Measurements from ENCODE around the gene PLTP.
A peak's percentile ranks its signal among the peaks of the same experiment; 100 is the strongest.

The PLTP gene

GRCh38 chr20:45890985-45891983 is 20.7 kb downstream of the PLTP start, which contains the start of the genes CTSA and NEURL2 (continued):
- no peak for TF ChIP-seq HIC1 (tag by site-specific recombination; IDR thresholded peaks at IDR 0.05)
- peak; percentile 68 for TF ChIP-seq ZBTB8A (tag by site-specific recombination; IDR thresholded peaks at IDR 0.05)
- TF ChIP-seq ZNF488 (tag by site-specific recombination; IDR thresholded peaks at IDR 0.05), result no peak
- 0 out of 2 replicates have a peak, but pooled peaks have one; percentile 17 for TF ChIP-seq ZNF596 (tag by site-specific recombination; IDR thresholded peaks at IDR 0.05)
- TF ChIP-seq ZNF175 (tag by site-specific recombination; IDR thresholded peaks at IDR 0.05), result no peak
- TF ChIP-seq, protein P1, sequence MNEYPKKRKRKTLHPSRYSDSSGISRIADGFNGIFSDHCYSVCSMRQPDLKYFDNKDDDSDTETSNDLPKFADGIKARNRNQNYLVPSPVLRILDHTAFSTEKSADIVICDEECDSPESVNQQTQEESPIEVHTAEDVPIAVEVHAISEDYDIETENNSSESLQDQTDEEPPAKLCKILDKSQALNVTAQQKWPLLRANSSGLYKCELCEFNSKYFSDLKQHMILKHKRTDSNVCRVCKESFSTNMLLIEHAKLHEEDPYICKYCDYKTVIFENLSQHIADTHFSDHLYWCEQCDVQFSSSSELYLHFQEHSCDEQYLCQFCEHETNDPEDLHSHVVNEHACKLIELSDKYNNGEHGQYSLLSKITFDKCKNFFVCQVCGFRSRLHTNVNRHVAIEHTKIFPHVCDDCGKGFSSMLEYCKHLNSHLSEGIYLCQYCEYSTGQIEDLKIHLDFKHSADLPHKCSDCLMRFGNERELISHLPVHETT (tag by site-specific recombination; IDR thresholded peaks at IDR 0.05), result peak; percentile 81
- TF ChIP-seq SP2 (tag by site-specific recombination; IDR thresholded peaks at IDR 0.05), result peak; percentile 82
- TF ChIP-seq ZSCAN4 (tag by site-specific recombination; IDR thresholded peaks at IDR 0.05), result 0 out of 2 replicates have a peak, but pooled peaks have one; percentile 27
- TF ChIP-seq ZNF610 (tag by site-specific recombination; IDR thresholded peaks at IDR 0.05; ENCODE audit: borderline replicate concordance), result peak; percentile 55; the same call in 1 of the 2 replicates
- TF ChIP-seq ZNF394 (tag by site-specific recombination; IDR thresholded peaks at IDR 0.05; ENCODE audit: borderline replicate concordance), result peak; percentile 70; the same call in 1 of the 2 replicates
- TF ChIP-seq ZNF473 (tag by site-specific recombination; IDR thresholded peaks at IDR 0.05), result no peak
- no peak for TF ChIP-seq ZNF776 (tag by site-specific recombination; IDR thresholded peaks at IDR 0.05; ENCODE audit: borderline replicate concordance)
- TF ChIP-seq ZNF10 (tag by site-specific recombination; IDR thresholded peaks at IDR 0.05), result peak; percentile 38; the same call in 1 of the 2 replicates
- TF ChIP-seq EGR2 (tag by site-specific recombination; IDR thresholded peaks at IDR 0.05; ENCODE audit: low read depth), result peak; percentile 75
- TF ChIP-seq, protein P2, sequence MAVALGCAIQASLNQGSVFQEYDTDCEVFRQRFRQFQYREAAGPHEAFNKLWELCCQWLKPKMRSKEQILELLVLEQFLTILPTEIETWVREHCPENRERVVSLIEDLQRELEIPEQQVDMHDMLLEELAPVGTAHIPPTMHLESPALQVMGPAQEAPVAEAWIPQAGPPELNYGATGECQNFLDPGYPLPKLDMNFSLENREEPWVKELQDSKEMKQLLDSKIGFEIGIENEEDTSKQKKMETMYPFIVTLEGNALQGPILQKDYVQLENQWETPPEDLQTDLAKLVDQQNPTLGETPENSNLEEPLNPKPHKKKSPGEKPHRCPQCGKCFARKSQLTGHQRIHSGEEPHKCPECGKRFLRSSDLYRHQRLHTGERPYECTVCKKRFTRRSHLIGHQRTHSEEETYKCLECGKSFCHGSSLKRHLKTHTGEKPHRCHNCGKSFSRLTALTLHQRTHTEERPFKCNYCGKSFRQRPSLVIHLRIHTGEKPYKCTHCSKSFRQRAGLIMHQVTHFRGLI (tag by site-specific recombination; IDR thresholded peaks at IDR 0.05), result no peak
- no peak for TF ChIP-seq ZNF707 (tag by site-specific recombination; IDR thresholded peaks at IDR 0.05)
- no peak for TF ChIP-seq TRIM28 (IDR thresholded peaks at IDR 0.05; ENCODE audit: borderline replicate concordance, low read length)
- TF ChIP-seq ZBTB7A (tag by site-specific recombination; IDR thresholded peaks at IDR 0.05; ENCODE audit: low read depth), result peak; percentile 98
- TF ChIP-seq ZNF202 (tag by site-specific recombination; IDR thresholded peaks at IDR 0.05; ENCODE audit: borderline replicate concordance), result no peak
- TF ChIP-seq KLF1 (tag by site-specific recombination; IDR thresholded peaks at IDR 0.05), result peak; percentile 86
- TF ChIP-seq ZNF274 (IDR thresholded peaks at IDR 0.05; ENCODE audit: low read length), result no peak
- TF ChIP-seq ZNF274 (tag by site-specific recombination; IDR thresholded peaks at IDR 0.05; ENCODE audit: borderline replicate concordance), result no peak
- peak; percentile 38; the same call in 1 of the 2 replicates for TF ChIP-seq OSR2 (tag by site-specific recombination; IDR thresholded peaks at IDR 0.05)
- peak; percentile 100 for TF ChIP-seq KLF16 (tag by site-specific recombination; IDR thresholded peaks at IDR 0.05)
- TF ChIP-seq ZNF16 (tag by site-specific recombination; IDR thresholded peaks at IDR 0.05; ENCODE audit: low read depth), result no peak
- TF ChIP-seq MYNN (tag by site-specific recombination; IDR thresholded peaks at IDR 0.05; ENCODE audit: borderline replicate concordance), result no peak
- TF ChIP-seq TSHZ1 (tag by site-specific recombination; IDR thresholded peaks at IDR 0.05; ENCODE audit: borderline replicate concordance), result no peak; the same call in 1 of the 2 replicates
